HepG2 (cell line): Measurements from ENCODE around the gene RINL. TPM values are rescaled to one million over a fixed set of nuclear protein-coding genes. Genes with fewer than 3 reads are reported as not detected.

ENCODE experiments used
- ATAC-seq: fragments of 200-7000 bp; cut with Tn5 transposase; 3 replicates; pipeline ENCODE4 v1.9.1; 2020; ENCODE audit warnings: mild to moderate bottlenecking, moderate library complexity
- BruUV-seq: library from RNA; stranded (reverse); fragments of 400-500 nt; replicated peaks from 2 replicates; lab custom pipeline; 2021; lab: Mats Ljungman, UMichigan
- CTCF ChIA-PET: fragments of 300-600 bp; formaldehyde crosslinking; extraction: SDS; loops from one replicate; lab custom pipeline; 2021; ENCODE audit warnings: low total read pairs, inconsistent platforms, low intra/inter-chr PET ratio; lab: Yijun Ruan, JAX
- POLR2A ChIA-PET: fragments of 350-600 bp; sonication (Branson Sonifier 250); formaldehyde crosslinking; loops from one replicate; lab custom pipeline; 2020; ENCODE audit warnings: antibody characterized with exemption, inconsistent platforms; lab: Yijun Ruan, JAX
- DNase-seq: peaks from one replicate; pipeline ENCODE4 v3.0.0-alpha.2; 2015; ENCODE audit warnings: low spot score
- FAIRE-seq: peaks from 3 replicates; lab custom pipeline; 2011; peaks lifted over from hg19 to GRCh38; lab: Jason Lieb, UNC
- H2AFZ ChIP-seq: one replicate; pipeline ENCODE4 v1.6.1; 2011; ENCODE audit warnings: low read length, inconsistent platforms
- H3K27ac ChIP-seq: fragments of 300-600 bp; 3 replicates; pipeline ENCODE4 v1.8.0; 2011; ENCODE audit warnings: mixed run types, mild to moderate bottlenecking, mixed read lengths, low read length, inconsistent platforms; ENCODE audit not compliant: insufficient read depth; ENCODE audit errors: extremely low read length
- H3K27me3 ChIP-seq, 2 experiments: fragments of 200-600 bp in 1 of 2; 2 replicates in 1 of 2; 3 replicates in 1 of 2; pipeline versions ENCODE4 v1.6.0 to v1.8.0; 2011; ENCODE audit warnings: low read length in 2 of 2, mild to moderate bottlenecking in 2 of 2, moderate library complexity in 2 of 2, inconsistent platforms in 1 of 2; ENCODE audit not compliant: insufficient read depth in 2 of 2, control insufficient read depth in 1 of 2
- H3K36me3 ChIP-seq, 2 experiments: fragments of 200-600 bp in 1 of 2; replicated peaks in 1 of 2; 2 replicates in 1 of 2; 3 replicates in 1 of 2; pipeline versions ENCODE4 v1.5.1 to v1.8.0; 2011; ENCODE audit warnings: low read length in 2 of 2, inconsistent platforms in 1 of 2; ENCODE audit not compliant: insufficient read depth in 2 of 2, control insufficient read depth in 1 of 2
- H3K4me1 ChIP-seq: 2 replicates; pipeline ENCODE4 v1.5.1; 2012; ENCODE audit warnings: low read length, inconsistent platforms; ENCODE audit not compliant: insufficient read depth
- H3K4me2 ChIP-seq: 2 replicates; pipeline ENCODE4 v1.6.0; 2011; ENCODE audit warnings: low read depth, low read length, inconsistent platforms
- H3K4me3 ChIP-seq, 3 experiments: fragments of 200-600 bp in 1 of 3; sonication (generic), shearing (Covaris generic) in 1 of 3; replicated peaks in 1 of 3; 2 replicates each; pipeline ENCODE4 v1.5.1; 2011 to 2016; ENCODE audit warnings: low read length in 3 of 3, inconsistent platforms in 2 of 3, low read depth in 2 of 3, mild to moderate bottlenecking in 2 of 3, control low read depth in 1 of 3, mixed read lengths in 1 of 3; ENCODE audit not compliant: insufficient read depth in 1 of 3
- H3K79me2 ChIP-seq: one replicate; pipeline ENCODE4 v1.6.1; 2011; ENCODE audit warnings: low read length, inconsistent platforms; ENCODE audit not compliant: insufficient read depth
- H3K9ac ChIP-seq: 2 replicates; pipeline ENCODE4 v1.6.0; 2011; ENCODE audit warnings: mild to moderate bottlenecking, low read depth, low read length, inconsistent platforms; ENCODE audit not compliant: insufficient read depth
- H3K9me3 ChIP-seq: 2 replicates; pipeline ENCODE4 v1.5.1; 2012; ENCODE audit warnings: mild to moderate bottlenecking, low read length
- H4K20me1 ChIP-seq: 2 replicates; pipeline ENCODE4 v1.6.0; 2011; ENCODE audit warnings: inconsistent platforms, mild to moderate bottlenecking, low read length, moderate library complexity; ENCODE audit not compliant: insufficient read depth
- AGO2 ChIP-seq: fragments of 200-400 bp; formaldehyde crosslinking; optimal IDR thresholded peaks from 2 replicates; pipeline ENCODE3; 2017; ENCODE audit warnings: mild to moderate bottlenecking, low read depth, low read length, moderate library complexity
- HNRNPL ChIP-seq: fragments of 200-400 bp; formaldehyde crosslinking; IDR thresholded peaks from 2 replicates; pipeline ENCODE4 v1.6.1; 2017; ENCODE audit warnings: mild to moderate bottlenecking, low read depth, low read length
- PAWR ChIP-seq: sonication (generic); formaldehyde crosslinking; IDR thresholded peaks from 2 replicates; pipeline ENCODE4 v1.4.0; 2020; ENCODE audit warnings: missing genetic modification reagents, mild to moderate bottlenecking, borderline replicate concordance
- PTBP1 ChIP-seq: fragments of 200-400 bp; formaldehyde crosslinking; IDR thresholded peaks from 2 replicates; pipeline ENCODE4 v1.6.1; 2018; ENCODE audit warnings: low read length, low read depth; ENCODE audit not compliant: poor library complexity, severe bottlenecking
- RBFOX2 ChIP-seq: fragments of 200-400 bp; formaldehyde crosslinking; IDR thresholded peaks from 2 replicates; pipeline ENCODE4 v1.6.1; 2017; ENCODE audit warnings: low read depth, mild to moderate bottlenecking, low read length
- ZNF17 ChIP-seq: sonication (generic); formaldehyde crosslinking; IDR thresholded peaks from 2 replicates; pipeline ENCODE4 v1.5.0; 2020; ENCODE audit warnings: mild to moderate bottlenecking, missing genetic modification reagents
- WGBS: methylation state at CpG from one replicate; pipeline ENCODE4 v1.1.6; 2017; ENCODE audit warnings: low lambda C conversion rate; 5-methylcytosine and 5-hydroxymethylcytosine counted together
- in situ Hi-C: cut with HindIII; loops from 2 replicates; pipeline ENCODE4 v1.10.0; 2017; ENCODE audit warnings: low pct_unique_long_range_greater_than_20kb; ENCODE audit not compliant: extremely low pct_ligation_motif_present
- intact Hi-C: fragments of 100-400 bp; cut with micrococcal nuclease; formaldehyde crosslinking; loops from one replicate; pipeline ENCODE4 v1.10.0; 2022; ENCODE audit not compliant: unreplicated experiment
- polyA plus RNA-seq, 8 experiments: library from polyadenylated mRNA; depleted of rRNA in 3 of 8; stranded (reverse) in 7 of 8; unstranded in 1 of 8; fragments of >200 nt; fragmentation: Illumina TruSeq in 4 of 8; extraction: Trizol in 4 of 8; gene quantifications; 2 replicates each; pipeline versions ENCODE4 v1.2.1 to v1.2.3, GENCODE V29; 2011 to 2016; ENCODE audit warnings: low read depth in 4 of 8, missing spikeins in 1 of 8, mixed read lengths in 1 of 8; ENCODE audit not compliant: insufficient read depth in 1 of 8
- total RNA-seq, 5 experiments: library from RNA; depleted of rRNA; stranded (reverse); fragments of >200 nt; fragmentation: Illumina TruSeq; extraction: Trizol; gene quantifications; 2 replicates each; pipeline ENCODE4 v1.2.3, GENCODE V29; 2016; ENCODE audit warnings: low read depth in 1 of 5

Gene RINL
- total and polyA plus RNA-seq, 2 of the 13 experiments (the other 11 are each of a cell fraction or from before 2014, with no cell fraction given), result 11.4 to 18.0 TPM

- Histone ChIP-seq H3K27ac (peak overlapping the region; percentile 60), H2AFZ (no peak overlapping the region), H3K9ac (no peak overlapping the region), H3K36me3 (peaks cover 46 to 93% of the 10 kb centered on the region in 2 experiments), H3K27me3 (no peaks in the 10 kb centered on the region), H3K79me2 (peaks cover 29% of the 10 kb centered on the region), H3K4me1 (peaks cover 81% of the 10 kb centered on the region), H4K20me1 (peaks cover 35% of the 10 kb centered on the region), H3K4me2 (no peak overlapping the region), H3K9me3 (no peaks in the 10 kb centered on the region), H3K4me3 (no peak overlapping the region)
- intact Hi-C loops, result loop anchor here (10.0 kb wide), 1 partner anchor 185 kb away; no protein-coding TSS in a partner anchor
- ChIA-PET CTCF (no interaction called here), POLR2A (interaction anchor here (1.1 to 4.4 kb wide), 4 partner anchors 9 to 106 kb away, joined by 3 to 42 read pairs (median 13); partner anchors contain the start of genes ECH1 and HNRNPL)
- 96% methylated on average over 24 of the region's 28 CpGs for WGBS
- in situ Hi-C loops, result no loop called here
- DNase-seq (no peak), FAIRE-seq (no peak), ATAC-seq (no peak)
- no peak for TF ChIP-seq PTBP1
- TF ChIP-seq AGO2, result peak; percentile 73
- no peak for TF ChIP-seq ZNF17 (CRISPR knock-in tag)
- TF ChIP-seq HNRNPL, result 0 out of 2 replicates have a peak, but pooled peaks have one; percentile 3
- peak; percentile 42; the same call in 1 of the 2 replicates for TF ChIP-seq RBFOX2
- no peak for TF ChIP-seq PAWR
- BruUV-seq, result no TSS peak
Measured at GRCh38 chr19:38839816-38840582, 38.1 kb downstream of the RINL start.
